H1 (cell line): Measurements from ENCODE around the gene KIF26B.

Source experiments
- CTCF ChIP-seq, 3 experiments: IDR thresholded peaks; 1 replicate in 2 of 3; 2 replicates in 1 of 3; pipeline versions ENCODE4 v1.5.1 to v1.6.1; 2011; ENCODE audit warnings: low read length in 3 of 3, mild to moderate bottlenecking in 3 of 3, inconsistent platforms in 2 of 3, low read depth in 1 of 3, moderate library complexity in 1 of 3; ENCODE audit not compliant: insufficient read depth in 1 of 3; ENCODE audit errors: control extremely low read depth in 1 of 3
- JUND ChIP-seq: IDR thresholded peaks from 2 replicates; pipeline ENCODE4 v1.6.1; 2011; ENCODE audit warnings: mild to moderate bottlenecking, improper control_type of control experiment, low read length
- RAD21 ChIP-seq, 2 experiments: IDR thresholded peaks in 1 of 2; conservative IDR thresholded peaks in 1 of 2; 2 replicates each; pipeline ENCODE4 v1.6.1; 2011; ENCODE audit warnings: low read depth in 2 of 2, low read length in 2 of 2, improper control_type of control experiment in 1 of 2, inconsistent platforms in 1 of 2, mild to moderate bottlenecking in 1 of 2, moderate library complexity in 1 of 2
- YY1 ChIP-seq: IDR thresholded peaks from 2 replicates; pipeline ENCODE4 v1.6.1; 2011; ENCODE audit warnings: low read depth, mild to moderate bottlenecking, low read length

DNA sequence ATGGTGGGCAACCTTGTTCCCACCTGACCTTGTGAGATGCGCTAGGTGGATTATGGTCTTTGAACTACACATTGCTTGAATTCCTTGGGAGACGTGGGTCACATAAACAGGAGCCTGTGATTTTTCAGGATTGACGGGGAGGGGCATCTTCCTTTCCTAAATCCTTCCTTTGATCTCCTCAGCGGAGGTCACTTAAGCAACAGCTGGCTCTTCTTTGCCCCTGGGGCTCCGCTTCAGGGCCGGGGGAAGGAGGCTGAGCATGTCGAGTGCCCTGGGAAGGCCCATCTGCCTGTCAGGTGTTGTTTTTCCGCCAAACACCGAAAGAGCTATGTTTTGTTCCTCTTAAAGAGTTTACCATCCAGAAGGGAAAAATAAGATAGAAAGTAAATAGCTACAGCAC lies 40.6 kb downstream of the KIF26B start:
- TF ChIP-seq CTCF (IDR thresholded peaks at IDR 0.05; ENCODE audit: control extremely low read depth in 1 of 3, insufficient read depth in 1 of 3, low read depth in 1 of 3, low read length in 3 of 3) (no peak), RAD21 (IDR thresholded peaks at IDR 0.05 in 1 of 2, conservative IDR thresholded peaks at IDR 0.05 in 1 of 2; ENCODE audit: low read depth in 2 of 2, low read length in 2 of 2) (no peak), JUND (no peak), YY1 (no peak)
